Measurements from ENCODE around the gene GNG7.
"Not testable (repeated sequence)": the region's sequence is repeated elsewhere in the genome, so short reads cannot be mapped to it uniquely, and the experiment has no call there.

The GNG7 gene

GRCh38 chr19:2628597-2628996, 73.9 kb downstream of the GNG7 start:
- TF ChIP-seq ZFX (IDR thresholded peaks at IDR 0.05) (no peak), CTCF (conservative IDR thresholded peaks at IDR 0.05) (no peak)
- no peak overlapping the region for H3K27ac ChIP-seq

- no peak for TF ChIP-seq CTCF (conservative IDR thresholded peaks at IDR 0.05)
- no peak for TF ChIP-seq ZFX (IDR thresholded peaks at IDR 0.05)
- H3K27ac ChIP-seq = no peak overlapping the region
Measured at GRCh38 chr19:2627855-2628254, 74.6 kb downstream of the GNG7 start.

- TF ChIP-seq ZFX (IDR thresholded peaks at IDR 0.05) = no peak
- no peak for TF ChIP-seq CTCF (conservative IDR thresholded peaks at IDR 0.05)
- H3K27ac ChIP-seq = no peak overlapping the region
Measured at GRCh38 chr19:2627319-2627829, 75.1 kb downstream of the GNG7 start.

GRCh38 chr19:2625434-2625833, 77.1 kb downstream of the GNG7 start:
- no peak overlapping the region for H3K27ac ChIP-seq
- TF ChIP-seq ZFX (IDR thresholded peaks at IDR 0.05) (no peak), CTCF (conservative IDR thresholded peaks at IDR 0.05) (no peak)

- TF ChIP-seq CTCF (conservative IDR thresholded peaks at IDR 0.05) = no peak
- no peak for TF ChIP-seq ZFX (IDR thresholded peaks at IDR 0.05)
- no peak overlapping the region for H3K27ac ChIP-seq
Measured at GRCh38 chr19:2624537-2625091, 77.9 kb downstream of the GNG7 start.

- H3K27ac ChIP-seq = no peak overlapping the region
- TF ChIP-seq CTCF (conservative IDR thresholded peaks at IDR 0.05) = no peak
- TF ChIP-seq ZFX (IDR thresholded peaks at IDR 0.05) = no peak
Measured at GRCh38 chr19:2623798-2624197, 78.7 kb downstream of the GNG7 start.

GRCh38 chr19:2622371-2622961, 80.0 kb downstream of the GNG7 start:
- H3K27ac ChIP-seq = not testable (repeated sequence)

- TF ChIP-seq ZFX (IDR thresholded peaks at IDR 0.05) = no peak
- no peak for TF ChIP-seq CTCF (conservative IDR thresholded peaks at IDR 0.05)
- H3K27ac ChIP-seq = no peak overlapping the region
Measured at GRCh38 chr19:2619076-2619475, 83.4 kb downstream of the GNG7 start.

Measured in C4-2B (cell line).